Measurements from ENCODE around the gene PTGDS.

DNA sequence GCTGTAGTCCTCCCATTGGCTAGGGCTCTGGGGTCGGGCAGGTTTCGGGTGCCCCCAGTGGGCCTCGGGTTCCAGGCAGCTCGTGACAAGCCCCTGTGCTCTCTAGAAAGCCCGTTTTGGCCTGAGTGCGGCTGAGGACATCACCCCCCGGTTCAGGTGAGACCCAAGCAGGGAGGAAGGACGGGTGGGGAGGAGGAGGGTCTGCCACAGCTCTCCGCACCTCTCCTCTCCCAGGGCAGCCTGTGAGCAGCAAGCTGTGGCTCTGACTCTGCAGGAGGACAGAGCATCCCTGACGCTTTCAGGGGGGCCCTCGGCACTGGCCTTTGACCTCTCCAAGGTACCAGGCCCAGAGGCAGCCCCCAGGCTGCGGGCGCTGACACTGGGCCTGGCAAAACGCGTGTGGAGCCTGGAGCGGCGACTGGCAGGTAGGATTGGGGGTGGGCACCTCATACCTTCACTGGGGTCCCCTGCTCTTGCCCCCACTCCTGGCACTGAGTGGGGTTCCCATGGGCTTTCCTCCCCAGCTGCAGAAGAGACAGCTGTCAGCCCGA lies 15.6 kb downstream of the PTGDS start:
- TF ChIP-seq, protein P1, sequence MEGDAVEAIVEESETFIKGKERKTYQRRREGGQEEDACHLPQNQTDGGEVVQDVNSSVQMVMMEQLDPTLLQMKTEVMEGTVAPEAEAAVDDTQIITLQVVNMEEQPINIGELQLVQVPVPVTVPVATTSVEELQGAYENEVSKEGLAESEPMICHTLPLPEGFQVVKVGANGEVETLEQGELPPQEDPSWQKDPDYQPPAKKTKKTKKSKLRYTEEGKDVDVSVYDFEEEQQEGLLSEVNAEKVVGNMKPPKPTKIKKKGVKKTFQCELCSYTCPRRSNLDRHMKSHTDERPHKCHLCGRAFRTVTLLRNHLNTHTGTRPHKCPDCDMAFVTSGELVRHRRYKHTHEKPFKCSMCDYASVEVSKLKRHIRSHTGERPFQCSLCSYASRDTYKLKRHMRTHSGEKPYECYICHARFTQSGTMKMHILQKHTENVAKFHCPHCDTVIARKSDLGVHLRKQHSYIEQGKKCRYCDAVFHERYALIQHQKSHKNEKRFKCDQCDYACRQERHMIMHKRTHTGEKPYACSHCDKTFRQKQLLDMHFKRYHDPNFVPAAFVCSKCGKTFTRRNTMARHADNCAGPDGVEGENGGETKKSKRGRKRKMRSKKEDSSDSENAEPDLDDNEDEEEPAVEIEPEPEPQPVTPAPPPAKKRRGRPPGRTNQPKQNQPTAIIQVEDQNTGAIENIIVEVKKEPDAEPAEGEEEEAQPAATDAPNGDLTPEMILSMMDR (IDR thresholded peaks at IDR 0.05), result no peak
- no peak for TF ChIP-seq POLR2A (IDR thresholded peaks at IDR 0.05)
